Fibroblast of skin of scalp (primary cell): Measurements from ENCODE around the gene LRRC25.

Experiments used
- DNase-seq: peaks from one replicate; pipeline ENCODE4 v3.0.0-alpha.2; 2013

The LRRC25 gene

DNA sequence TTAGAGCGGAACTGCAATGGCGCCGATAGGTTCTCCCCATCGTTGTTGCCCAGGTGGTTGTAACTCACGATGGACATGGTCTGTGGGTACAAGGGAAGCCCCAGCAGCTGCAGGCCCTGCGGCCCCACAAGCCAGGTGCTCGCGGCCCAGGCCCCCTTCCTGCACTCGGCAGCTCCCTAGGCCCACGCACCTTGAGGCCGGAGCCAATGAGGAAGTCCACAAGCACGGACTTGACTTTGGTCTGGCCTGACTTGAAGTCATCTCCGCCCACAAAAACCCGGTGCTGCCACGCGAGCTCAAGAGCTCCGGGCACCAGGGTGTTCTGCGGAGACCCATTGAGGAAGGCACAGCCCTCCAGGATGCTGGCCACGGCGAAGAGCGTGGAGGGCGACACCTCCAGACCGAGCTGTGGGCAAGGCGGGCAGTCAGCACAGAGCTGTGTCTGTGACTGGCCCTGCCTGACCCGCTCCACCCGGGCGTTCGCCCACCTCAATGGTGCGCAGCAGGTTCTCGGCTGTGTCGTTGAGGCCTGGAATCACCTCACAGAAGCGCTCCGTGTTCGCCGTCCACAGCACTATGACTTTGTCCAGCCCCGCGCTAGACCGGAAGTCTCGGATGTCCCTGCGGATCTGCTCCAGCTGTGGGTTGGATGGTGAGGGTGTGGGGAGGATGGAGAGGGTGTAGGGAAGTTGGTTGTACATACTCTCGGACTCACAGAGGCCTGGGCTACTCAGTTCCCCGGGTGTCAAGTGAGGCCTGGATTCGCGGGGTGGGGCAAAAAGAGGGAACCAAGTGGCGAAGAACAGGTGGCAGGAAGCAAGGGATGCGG lies 38.6 kb upstream of the LRRC25 start:
- no peak for DNase-seq

DNA sequence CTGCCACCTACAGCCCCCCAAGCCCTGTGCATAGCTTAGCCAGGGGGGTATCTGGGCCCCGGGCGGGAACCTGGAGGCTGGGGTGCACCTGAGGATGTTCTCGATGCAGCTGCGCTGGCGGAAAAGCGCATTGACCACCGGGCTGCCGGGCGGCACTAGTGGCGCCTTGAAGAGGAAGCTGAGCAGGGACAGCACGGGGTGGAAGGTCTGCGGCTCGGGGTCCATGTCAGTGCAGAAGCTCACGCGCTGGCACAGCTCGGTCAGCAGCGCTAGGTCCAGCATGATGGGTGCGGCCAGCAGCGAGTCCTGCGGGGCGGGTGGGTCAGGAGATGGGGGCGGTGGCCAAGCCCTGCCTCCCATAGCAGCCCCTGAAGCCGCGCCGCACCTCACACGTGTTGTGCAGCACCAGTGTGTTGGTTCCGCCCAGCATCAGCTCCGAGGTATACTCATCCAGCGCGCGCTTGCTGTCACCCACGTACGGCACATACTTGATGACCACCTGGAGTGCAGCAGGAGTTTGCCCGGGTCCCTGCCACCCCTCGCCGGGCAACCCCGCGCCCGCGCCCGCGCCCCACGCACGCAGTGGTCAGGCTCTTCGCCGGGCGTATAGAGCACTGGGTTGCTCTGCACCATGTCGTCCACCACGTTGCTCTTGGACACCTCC lies 37.9 kb upstream of the LRRC25 start:
- no peak for DNase-seq

DNA sequence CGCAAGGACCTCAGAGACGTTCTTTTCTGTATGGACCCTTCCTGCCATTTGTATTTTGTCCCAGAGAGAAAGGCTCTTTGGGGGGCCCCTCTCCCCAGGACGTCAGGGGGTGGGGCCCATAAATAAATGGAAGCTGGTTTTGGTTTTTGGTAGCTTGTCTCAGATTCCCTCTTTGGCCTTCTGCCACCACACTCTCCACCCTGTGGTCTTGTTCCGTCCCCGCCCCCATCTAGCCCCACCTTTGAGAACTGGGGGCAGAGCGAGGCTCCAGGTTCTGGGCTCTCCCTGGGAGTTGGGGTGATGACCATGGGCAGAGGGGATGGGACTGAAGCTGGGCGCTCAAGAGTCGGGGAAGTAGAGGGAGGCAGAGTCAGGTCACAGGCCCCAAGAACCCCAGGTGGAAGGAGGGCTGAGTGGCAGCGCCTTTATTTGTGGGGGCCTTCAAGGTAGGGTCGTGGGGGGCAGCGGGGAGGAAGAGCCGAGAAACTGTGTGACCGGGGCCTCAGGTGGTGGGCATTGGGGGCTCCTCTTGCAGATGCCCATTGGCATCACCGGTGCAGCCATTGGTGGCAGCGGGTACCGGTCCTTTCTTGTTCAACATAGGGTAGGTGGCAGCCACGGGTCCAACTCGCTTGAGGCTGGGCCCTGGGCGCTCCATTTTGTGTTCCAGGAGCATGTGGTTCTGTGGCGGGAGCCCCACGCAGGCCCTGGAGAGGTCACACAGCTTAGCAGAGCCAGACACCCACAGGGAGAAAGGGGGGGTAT lies 37.2 kb upstream of the LRRC25 start:
- DNase-seq: no peak

DNA sequence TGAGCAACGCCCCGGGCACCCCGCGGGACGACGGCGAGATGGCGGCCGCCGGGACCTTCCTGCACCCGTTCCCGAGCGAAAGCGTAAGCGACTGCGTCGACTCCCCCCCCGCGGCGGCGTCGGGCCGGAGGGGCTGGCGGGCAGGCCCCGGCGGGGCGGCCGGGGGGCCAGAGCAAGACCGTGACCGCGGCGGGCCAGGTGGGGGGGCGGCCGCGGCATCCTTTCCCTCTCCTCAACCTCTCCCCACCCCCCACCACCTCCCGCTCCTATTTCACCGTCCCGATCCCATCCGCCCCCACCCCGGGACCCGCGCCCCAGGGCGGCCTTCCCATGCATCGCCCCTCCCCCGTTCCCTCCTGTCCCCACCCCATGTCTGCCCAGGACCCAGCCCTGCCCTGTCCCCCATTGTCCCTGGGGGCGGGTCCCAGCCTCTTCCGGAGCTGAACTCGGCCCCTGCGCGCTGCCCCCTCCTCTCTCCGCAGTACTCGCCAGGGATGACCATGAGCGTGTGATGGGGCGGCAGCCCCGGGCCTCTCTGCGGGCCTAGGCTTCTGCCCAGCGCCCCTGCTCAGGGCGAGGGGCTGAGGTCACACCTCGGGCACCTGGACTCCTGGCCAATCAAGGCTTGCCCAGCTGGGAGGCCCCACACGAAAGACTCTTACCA lies 36.4 kb upstream of the LRRC25 start:
- no peak for DNase-seq

DNA sequence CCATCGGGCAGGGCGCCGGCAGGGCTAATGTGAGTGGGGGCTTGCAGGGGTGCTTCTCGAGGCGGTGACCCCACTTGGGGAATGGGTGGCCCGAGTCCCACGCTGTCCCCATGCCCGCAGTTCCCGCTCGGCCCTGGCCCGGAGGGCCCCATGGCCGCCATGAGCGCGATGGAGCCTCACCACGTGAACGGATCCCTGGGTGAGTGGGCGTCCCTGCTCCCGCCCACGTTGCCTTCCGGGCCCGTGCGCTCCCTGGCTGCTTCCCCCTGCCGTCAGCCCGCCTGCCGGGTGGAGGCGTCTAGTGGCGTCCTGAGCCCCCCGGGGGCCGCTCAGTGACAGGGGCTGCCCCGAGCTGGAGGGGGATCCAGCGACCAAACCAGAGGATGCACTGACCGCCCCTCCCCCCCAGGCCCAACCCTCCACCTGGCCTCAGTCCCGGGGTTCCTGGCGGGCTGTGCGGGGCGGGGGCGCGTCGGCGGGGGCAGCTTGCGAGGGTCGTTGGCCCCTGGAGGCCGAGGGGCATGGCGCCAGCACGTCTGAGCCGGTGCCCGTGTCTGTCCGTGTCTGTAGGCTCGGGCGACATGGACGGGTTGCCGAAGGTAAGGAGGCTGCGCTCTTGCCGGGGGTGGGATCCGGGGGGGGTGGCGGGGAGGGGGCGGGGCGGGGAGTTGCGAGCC lies 35.7 kb upstream of the LRRC25 start:
- no peak for DNase-seq

DNA sequence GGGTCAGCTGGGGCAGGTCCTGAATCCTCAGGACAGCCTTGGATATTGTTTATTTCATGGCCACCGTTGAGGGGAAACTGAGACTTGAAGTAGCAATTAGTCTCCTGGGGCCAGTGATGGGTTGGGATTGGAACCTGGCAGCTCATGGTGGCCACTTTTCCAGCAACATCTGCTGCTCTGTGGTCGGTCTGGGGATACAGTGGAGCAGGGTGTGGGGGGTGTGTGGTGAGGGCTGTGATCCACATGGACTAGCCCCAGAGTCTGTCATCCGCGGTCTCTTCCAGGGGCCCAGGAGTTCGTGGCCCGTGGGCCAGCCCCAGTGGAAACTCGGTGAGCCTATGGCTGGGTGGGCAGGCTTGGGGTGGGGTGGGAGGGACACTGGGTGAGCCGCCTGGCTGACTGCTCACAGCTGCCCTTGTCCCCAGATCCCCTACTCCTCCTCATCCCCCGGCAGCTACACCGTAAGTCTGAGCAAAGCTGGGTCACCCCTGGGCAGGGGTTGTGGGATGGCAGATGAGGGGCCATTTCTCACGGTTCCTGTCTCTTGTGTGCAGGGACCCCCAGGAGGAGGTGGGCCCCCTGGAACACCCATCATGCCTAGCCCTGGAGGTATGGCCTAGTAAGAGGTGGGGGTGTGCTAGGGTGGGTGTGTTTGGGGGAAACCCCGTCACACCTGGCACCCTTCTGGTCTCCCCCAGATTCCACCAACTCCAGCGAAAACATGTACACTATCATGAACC lies 35.0 kb upstream of the LRRC25 start:
- no peak for DNase-seq

DNA sequence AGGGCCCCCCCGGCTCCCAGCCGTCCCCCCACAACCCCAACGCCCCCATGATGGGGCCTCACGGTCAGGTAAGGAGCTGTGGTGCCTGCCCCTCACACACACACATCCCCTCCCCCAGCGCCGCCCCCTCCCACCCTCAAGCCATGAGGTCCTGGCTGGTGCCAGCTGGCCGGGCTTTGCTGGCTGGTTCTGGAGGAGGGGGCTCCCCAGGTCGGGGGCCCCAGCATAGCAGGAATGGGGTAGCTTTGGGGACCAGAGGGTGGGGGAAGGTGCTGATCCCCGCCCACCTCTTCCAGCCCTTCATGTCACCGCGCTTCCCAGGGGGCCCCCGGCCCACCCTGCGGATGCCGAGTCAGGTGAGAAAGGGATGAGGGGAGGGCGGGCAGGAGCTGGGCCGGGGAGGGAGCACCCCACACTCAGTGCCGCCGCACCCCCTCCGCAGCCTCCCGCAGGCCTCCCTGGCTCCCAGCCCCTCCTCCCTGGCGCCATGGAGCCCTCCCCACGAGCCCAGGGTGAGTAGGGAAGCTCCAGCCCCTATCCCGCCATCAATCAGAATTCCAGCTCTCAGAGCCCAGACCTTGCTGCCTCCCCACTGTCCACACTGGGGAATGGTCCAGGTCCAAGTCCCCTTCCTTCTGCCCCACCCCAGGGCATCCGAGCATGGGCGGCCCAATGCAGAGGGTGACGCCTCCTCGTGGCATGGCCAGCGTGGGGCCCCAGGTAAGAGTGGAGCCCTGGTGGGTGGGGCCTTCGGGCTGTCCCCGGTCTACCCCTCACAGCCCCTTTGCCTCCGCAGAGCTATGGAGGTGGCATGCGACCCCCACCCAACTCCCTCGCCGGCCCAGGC lies 34.2 kb upstream of the LRRC25 start:
- DNase-seq: no peak

DNA sequence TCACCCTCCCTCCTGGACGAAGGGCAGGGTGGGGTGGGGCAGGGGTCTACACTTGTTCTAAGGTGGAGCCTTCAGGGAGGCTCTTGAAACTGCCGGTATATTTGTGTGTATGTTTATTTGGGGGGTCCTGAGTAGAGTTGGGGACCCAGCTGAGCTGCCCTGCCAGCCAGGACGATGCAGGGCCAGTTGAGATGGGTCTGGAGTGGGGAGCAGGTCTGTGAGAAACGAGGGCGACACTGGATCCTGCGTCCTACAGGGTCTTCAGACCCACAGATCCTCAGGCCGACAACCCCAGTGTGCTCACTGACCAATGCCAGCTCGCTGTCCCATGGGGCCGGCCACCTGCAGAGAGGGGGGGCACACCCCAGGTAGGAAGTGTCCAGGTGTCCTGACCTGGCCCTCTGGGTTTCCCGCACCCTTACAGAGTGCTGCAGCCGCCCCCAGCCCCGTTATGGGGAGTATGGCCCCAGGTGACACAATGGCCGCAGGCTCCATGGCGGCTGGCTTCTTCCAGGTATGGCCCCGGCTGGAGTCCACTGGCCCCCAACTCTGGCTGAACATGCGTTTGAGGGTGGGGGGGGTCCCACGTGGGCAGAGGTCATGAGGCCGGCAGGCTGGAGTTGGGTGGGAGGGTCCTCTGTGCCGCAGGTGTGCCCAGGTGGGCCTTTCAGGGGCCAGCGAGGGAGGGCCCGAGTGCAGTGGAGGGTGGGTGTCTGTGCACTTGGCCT lies 33.2 kb upstream of the LRRC25 start:
- no peak for DNase-seq

DNA sequence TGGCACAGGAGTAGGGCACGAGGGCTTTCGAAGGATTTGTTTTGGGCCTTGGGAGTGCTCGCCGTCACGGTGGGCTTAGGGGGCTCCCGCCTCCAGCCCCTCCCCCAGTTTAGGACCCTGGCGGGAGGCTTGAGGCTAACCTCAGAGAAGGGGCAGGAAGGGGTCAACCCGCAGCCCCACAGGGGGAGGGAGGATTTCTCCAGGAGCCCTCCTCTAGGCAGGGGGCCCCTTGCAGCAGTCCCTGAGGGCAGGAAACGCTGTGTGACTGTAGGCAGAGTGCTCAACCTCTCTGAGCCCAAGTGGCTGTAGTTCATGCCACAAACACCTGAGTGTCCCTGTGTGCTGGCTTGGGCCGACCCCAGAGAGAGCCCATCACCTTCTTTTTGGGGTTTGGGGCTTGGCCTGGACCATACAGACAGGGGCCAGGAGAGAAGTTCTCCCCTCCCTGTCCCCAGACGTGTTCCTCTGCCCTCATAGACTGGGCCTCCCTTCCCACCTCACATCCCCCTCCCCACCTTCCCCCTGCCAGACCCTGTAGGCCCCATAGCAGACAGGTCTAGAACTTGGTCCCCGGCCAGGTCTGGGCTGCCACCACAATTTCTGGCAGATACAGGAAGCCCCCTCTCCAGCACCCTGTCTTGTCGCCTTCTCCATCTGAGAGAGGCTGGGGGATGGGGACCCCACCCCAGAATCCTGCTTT lies 32.4 kb upstream of the LRRC25 start:
- no peak for DNase-seq

DNA sequence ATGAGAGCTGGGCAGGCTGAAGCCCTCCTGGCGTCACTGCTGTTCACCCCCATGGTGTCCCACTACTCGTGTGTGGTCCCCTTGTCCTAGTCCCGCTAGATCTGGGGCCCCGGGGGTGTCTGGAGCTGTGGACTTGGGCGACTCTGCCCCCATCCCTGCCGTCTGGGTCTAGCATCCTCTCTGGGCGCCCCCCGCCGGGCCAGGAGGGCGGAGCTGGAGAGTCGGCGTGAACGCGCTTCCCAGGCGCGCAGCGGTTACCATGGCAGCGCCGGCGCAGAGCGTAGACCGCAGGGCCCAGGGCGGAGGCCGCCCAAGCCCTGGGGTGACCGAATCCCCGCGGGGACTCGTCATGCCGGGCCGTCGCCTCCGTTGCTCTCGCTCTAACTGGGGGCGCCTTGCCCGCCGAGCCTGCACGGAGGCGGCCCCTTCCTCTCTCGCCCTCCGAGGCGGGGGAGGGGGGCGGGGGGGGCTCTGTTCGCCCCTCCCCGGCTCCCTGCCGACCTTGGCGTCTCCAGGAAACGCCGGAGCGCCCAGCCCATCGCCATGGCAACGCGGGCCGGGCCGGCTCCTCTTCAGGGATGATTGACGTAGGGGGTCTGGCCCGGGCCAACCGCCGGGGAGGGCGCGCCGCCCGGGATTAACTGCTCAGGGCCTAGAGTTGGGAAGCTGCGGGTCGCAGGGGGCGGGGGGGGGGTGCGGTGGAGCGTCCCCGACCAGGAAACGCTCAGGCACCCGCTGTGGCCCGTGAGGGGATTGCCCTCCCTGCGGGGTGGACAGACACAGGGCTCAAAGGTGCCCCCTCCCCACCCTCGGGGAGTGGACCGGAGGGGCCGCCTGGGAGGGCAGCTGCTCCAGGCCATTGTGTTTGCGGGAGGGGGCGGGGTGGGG lies 31.6 kb upstream of the LRRC25 start:
- DNase-seq: peak; percentile 95

DNA sequence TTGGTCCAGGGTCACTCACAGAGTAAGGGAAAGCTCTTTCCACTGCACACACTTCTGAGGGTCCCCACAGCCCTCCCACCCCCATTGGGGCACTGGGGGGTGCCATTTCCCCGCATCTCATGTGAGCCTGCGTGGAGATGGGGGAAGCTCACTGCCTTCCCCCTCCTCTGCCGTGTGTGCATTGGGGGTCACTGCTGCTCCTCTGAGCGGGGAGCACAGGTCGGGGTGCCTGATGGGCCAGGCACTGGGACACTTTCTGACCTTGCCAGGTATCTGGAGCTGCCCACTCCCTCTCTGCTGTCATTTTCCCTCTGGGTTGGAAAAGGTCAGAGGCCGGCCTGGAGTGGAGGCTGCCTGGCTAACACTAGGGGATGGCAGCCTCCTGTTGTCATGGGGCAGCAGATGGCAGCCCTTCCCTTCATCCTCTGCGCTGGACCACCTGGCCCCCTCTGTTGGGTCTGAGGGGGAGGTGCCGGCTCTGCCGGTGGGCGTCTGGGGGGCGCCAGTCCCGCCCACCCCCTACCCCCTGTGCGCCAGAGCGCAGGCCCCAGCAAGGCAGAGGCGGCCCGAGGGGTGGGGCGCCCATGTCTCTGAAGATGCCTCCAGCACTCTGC lies 30.9 kb upstream of the LRRC25 start:
- DNase-seq: no peak

DNA sequence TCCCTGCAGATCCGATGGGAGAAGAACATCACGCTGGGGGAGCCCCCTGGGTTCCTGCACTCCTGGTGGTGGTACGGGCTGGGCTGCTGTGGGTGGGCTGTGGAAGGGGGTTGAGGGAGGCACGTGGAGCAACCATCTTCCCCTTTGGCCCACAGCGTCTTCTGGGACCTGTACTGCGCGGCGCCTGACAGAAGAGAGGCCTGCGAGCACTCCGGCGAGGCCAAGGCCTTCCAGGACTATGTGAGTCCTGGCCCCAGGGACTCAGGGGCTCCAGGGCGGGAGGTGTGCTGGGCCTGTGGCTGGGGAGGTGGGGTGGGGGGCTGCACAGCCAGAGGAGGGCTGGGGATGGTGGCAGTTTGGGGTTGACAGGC lies 30.3 kb upstream of the LRRC25 start:
- DNase-seq: no peak

DNA sequence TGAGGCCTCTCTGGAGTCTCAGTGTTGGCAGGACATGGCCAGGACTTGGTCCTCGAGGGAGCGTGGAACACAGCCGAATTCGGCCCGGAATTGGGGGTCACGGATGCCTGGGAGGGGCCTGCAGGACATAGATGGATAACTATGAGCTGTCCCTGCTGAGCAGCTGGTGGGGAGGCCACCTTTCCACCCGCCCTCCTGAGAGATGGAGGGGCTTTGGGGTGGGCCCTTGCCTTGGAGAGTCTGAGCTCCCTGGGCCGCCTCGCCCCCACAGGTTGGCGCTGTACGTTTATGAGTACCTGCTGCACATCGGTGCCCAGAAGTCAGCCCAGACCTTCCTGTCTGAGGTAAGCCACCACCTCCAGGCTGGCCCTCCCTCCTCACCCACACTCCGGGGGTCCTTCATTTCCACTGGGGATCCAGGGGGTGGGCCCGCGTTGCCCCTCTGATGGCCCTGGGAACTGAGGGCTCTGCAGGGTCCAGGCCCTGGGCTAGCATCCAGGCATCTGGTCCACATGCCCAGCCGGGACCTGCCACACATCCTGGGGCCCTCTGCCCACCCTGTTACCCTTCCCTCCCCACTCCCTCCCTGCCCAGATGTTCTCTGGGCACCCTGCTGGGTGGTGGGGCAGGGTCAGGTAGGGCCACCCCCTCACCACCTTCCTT lies 29.8 kb upstream of the LRRC25 start:
- DNase-seq: no peak

DNA sequence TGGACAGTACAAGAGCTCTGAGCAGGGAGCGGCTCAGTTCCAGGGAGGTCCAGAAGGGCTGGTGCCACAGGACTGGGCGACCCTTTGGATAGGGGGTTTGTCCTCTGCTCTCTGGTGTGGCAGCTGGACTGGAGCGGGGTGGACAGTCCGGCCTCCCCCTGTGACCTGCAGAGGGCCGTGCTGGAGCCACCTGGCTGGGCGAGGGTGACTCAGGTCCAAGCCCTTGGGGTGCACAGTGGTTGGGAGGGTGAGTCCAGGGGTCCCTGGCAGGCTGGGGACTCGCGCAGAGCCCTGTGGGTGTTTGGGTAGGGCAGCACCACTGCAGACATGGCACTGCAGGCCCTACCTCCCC lies 29.0 kb upstream of the LRRC25 start:
- no peak for DNase-seq

DNA sequence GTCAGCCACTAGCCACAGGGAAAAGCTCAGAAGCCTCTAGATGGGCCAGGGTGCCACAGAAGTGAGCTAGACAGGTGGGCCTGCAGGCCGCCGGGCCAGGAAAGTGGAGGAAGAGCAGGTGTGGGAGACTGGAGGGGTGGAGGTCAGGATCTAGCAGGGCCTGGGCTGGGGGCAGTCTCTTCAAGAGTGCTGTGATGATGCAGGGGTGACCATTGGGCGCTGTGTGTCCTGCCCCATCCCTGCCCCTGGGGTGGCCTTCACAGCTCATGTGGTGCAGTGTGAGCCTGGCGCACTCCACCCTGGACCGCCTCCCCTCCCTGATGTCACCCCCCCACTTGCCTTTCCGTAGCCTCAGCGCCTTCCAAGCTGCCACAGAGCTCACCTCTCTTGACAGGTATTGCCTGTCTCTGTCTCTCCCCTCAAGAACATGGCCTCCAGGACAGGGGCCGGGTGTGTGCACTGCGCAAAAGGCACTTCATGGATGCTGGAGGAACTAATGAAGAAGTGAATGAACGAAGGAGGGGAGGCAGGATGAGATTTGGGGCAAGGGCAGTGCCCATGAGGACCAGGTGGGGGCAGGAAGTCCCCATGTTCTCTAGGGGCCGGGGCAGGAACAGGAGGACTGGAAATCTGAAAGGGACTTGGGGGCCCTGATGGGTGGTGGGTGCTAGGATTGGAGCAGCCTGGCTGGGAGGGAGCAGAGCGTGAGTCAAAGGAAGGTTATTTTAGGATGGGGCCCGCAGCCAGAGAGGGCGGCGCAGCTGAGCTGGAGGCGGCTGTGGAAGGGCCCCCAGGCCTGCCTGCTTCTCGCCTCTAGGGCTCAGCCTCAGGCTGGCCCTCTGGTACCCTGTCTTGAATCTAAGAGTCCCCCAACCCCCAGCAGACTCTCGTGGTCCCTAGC lies 28.3 kb upstream of the LRRC25 start:
- DNase-seq: peak; percentile 76

DNA sequence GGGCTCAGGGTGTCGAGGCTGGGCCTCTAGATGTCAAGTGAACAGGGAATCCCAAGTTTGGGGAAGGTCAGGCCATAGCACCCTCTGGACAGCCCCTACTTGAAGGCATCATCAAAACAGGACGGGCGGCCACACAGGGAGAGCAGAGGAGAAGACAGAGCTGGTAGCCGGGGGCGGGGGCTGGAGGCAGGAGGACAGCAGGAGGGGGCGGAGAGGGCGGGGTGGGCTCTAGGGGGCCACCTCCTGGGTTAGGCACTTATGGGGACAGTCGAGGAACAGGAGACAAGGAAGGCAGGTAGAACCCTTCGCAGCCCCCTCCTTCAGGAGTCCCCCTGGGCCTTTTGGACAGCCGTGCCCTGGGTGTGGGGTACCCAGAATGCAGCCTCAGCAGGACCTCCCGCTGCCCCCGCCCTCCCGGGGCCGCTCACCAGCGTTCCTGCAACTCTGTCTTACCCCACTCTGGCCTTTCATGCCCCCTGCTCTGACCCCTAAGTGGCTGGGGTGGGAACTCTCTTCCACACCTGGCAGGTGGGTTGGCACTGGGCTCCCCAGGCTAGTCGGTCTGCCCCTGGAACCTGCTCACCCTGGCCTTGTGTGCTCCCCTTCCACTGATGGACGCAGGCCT lies 27.6 kb upstream of the LRRC25 start:
- DNase-seq: no peak
